Esophagus squamous epithelium (tissue), 4 donors: ENCODE results near the gene KIF13A.

ENCODE experiments used
- POLR2A ChIP-seq, 4 donors: fragments of 450-650 bp; IDR thresholded peaks; one replicate each; pipeline ENCODE4 v1.6.1; 2017; ENCODE audit warnings: antibody characterized with exemption in 4 of 4, mild to moderate bottlenecking in 4 of 4, moderate library complexity in 3 of 4
- TF ChIP-seq, protein P1 (sequence below), 6 experiments: fragments of 450-650 bp in 4 of 6; fragments of 200-600 bp in 2 of 6; sonication (generic) in 2 of 6; IDR thresholded peaks; one replicate each; pipeline ENCODE4 v1.5.1; 2016 to 2019; ENCODE audit warnings: antibody characterized with exemption in 6 of 6, mild to moderate bottlenecking in 4 of 6, moderate library complexity in 4 of 6

DNA sequence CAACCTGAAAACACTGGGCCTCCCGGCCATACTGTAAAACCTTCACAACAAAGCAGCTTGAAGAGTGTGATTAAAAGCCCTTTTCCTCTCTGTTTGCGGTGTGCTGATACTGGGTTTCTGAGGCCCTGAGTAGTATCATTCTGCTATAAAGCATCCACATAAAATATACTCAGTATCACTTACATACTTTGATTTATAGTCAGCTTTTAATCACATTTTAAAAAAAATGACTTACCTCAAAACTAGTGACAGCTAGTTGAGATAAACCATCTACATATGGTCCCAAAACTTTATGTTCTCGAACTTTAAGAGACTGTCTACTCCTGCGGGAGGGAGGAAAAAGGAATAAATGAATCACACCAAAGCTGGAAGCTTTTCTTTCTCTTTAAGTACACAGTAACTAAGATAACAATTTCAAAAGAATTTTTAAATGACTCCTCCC, 135.7 kb downstream of the KIF13A start:
- TF ChIP-seq, protein P1, sequence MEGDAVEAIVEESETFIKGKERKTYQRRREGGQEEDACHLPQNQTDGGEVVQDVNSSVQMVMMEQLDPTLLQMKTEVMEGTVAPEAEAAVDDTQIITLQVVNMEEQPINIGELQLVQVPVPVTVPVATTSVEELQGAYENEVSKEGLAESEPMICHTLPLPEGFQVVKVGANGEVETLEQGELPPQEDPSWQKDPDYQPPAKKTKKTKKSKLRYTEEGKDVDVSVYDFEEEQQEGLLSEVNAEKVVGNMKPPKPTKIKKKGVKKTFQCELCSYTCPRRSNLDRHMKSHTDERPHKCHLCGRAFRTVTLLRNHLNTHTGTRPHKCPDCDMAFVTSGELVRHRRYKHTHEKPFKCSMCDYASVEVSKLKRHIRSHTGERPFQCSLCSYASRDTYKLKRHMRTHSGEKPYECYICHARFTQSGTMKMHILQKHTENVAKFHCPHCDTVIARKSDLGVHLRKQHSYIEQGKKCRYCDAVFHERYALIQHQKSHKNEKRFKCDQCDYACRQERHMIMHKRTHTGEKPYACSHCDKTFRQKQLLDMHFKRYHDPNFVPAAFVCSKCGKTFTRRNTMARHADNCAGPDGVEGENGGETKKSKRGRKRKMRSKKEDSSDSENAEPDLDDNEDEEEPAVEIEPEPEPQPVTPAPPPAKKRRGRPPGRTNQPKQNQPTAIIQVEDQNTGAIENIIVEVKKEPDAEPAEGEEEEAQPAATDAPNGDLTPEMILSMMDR (IDR thresholded peaks at IDR 0.05), result no peak
- TF ChIP-seq POLR2A (IDR thresholded peaks at IDR 0.05), result no peak
